HG02623 (cell line): ENCODE measurements around the gene CTIF.

ENCODE experiments used
- ATAC-seq: cut with Tn5 transposase; IDR thresholded peaks from one replicate; pipeline ENCODE4 v1.9.1; 2021; ENCODE audit warnings: moderate library complexity; ENCODE audit not compliant: unreplicated experiment

The CTIF gene

DNA sequence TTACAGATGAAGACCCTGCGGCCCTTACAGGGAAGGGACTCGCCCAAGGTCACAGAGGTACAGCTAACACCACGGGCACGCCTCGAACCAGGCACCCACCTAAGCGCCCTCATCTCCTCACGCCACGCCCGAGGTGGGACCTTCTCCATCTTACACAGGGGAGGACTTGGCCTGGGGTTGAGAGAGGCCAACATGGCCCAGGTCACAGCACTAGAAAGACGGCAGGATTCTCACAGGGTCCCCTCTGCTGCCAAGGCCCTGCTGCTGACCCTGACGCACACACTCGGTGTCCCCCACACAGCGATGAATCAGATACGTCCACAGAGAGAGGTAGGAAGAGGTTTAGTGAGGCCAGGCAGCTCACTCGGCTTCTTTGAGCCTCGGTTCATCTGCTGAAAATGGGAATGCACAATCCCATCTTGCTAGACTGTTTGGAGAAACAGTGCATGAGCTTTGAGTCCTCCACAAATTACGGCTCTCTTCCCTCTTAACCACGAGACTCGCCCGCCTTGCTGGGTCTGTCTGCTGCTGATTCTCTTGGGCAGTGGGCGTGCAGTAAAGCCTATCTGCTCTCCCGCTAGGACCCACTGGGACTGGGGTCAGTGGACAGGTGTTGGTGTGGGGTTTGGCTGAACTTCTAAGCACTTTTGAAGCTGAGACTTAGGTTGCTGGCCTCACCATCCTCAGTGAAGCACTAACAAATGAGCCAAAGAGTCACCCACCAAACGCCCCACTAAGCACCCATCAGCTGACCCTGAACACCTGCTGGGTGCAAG is 332.7 kb downstream of the CTIF start:
- ATAC-seq = no peak

GRCh38 chr18:48872234-48873145 is 333.7 kb downstream of the CTIF start:
- no peak for ATAC-seq

GRCh38 chr18:48874233-48874632 is 335.4 kb downstream of the CTIF start:
- ATAC-seq = no peak

DNA sequence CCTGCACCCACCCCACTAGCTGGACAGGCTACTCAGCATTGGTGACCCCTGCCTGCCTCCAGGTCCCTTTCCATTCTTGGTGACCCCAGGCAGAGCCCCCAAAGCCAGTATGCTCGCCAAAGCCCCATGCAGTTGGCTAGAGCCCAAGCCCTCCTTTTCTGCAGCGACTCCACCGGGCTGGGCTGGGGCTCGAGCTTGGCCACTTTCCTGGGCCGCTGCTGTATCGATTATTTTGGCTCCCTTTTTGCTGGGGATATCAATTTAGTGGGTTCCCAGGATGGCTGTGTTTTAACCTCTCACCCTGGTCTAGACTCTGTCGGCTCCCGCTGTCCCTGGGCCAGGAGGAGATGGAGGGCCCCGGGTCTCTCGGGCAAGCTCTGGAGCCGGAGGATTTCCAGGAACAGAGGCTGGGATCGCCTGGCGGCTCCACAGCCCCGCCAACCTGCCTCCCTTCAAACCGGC is 335.9 kb downstream of the CTIF start:
- ATAC-seq = no peak

DNA sequence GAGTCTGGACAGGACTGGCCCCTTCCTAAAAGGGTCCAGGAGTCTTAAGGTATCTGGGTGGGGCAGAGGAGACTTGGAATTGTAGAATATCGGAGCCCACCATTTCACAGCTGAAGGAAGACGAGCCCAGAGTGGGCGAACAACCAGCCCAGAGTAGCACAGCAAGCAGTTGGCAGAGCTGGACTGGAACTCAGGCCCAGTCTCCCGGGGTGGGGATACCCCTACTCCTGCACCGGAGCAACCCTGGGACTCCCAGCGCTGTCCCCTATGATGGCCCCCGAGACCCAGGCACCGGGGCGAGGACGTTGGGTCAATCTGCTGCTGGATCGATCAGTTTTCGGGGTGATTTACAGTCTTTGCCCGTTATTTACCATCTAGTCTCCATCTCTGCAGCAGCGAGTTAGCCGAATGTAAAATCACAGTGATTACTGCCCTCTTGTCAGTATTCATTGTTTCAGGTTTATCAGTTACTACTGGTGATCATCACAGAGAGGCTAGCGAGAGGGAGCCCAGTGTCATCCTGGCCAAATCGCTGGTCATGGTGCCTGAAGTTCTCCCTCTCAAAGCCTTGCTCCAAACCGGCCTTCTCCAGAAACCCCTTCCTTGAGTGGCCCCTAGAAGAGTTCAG is 336.6 kb downstream of the CTIF start:
- ATAC-seq = no peak

- ATAC-seq = no peak
These were observed 337.2 kb downstream of the CTIF start for GRCh38 chr18:48875942-48876511.

DNA sequence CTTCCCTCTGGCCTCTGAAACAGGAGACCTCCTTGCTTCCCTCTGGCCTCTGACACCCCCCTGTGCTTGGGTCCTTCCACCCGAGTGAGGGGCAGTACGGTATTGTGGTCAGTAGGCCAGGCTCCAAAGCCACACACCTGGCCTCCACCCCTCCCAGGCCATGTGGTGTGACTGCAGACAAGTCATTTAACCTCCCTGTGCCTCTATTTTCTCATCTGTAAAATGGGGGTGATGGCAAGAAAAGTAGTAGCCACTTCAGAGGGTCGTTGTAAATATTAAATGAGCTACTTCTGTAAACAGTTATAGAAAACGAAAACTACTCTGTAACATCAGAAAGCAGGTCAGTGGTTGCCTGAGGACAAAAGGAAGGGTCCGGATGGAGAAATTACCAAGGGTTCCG is 337.8 kb downstream of the CTIF start:
- ATAC-seq = no peak

DNA sequence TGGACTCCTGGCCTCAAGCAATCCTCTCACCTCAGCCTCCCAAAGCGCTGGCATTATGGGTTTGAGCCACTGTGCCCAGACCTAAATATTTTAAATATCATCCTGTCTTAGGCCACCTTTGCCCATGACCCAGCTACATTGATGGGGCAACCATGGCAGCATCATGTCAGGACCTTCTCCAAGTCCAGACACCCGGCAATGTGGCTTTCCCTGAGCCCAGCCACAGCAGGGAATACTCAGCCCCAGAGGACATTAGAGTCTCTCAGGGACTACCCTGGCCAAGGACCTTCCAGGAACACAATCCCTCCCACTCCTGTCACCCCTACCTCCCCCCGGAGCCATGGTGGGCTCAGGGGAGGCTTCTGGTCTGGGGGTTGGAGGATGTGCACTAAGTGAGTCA is 339.1 kb downstream of the CTIF start:
- no peak for ATAC-seq

DNA sequence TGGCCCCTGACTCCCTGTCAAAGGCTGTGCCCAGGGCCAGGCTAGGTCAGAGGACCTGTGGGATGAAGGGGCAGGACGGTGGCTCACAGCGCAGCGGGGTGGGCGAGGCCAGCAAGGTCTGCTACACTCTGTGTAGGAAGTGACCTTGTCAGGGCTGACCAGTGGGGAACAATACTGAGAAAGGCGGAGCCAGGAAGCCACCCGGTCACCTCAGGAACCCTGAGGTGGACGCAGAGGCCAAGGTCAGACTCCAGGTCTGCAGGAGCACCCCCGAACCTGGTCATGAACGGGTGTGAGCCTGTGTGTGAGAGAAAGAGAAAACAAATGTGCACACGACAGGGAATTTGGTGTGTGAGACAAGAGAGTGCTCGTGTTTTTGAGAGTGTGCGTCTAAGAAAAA is 339.6 kb downstream of the CTIF start:
- no peak for ATAC-seq

DNA sequence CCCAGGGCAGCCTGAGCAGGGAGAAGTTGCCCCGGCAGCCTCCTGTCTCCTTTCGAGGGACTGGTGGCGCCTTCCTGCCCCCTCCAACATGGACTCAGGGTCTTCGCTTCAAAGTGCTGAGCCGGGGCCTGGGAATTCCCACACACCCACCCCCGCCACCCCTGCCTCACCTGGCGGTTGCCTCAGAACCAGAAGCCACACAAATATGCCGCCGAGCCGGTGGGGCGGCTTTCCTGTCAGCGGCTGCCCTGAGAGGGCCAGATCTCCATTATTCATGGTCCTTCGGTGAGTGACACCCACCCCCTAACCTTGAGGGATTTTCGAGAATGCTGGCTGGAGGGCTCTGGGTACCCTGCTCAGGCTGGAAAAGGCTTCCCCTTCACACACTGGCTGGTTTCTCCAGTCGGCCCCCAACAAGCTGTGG is 340.2 kb downstream of the CTIF start:
- ATAC-seq = no peak

DNA sequence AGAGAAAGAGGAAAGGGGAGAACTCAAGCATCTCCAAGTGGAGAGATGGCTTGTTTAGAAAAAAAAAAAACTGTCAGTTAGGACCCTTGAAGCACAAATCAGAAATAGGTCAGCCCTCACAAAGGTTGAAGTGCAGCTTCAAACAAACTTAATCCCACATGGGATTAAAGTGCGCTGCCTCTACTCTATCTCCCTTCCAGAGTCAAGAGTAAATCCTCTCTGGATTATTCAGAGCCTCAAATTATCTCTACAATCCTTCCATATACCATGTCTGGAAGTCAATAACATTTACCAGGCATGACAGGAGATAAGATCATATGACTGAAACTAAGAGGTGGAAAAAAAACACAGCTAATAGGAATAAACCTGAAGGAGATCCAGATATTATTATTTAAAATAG is 342.1 kb downstream of the CTIF start:
- no peak for ATAC-seq

- ATAC-seq = no peak
These were observed 343.5 kb downstream of the CTIF start for GRCh38 chr18:48882379-48882778.

GRCh38 chr18:48884306-48884705 is 345.5 kb downstream of the CTIF start:
- ATAC-seq = no peak

- no peak for ATAC-seq
These were observed 345.9 kb downstream of the CTIF start for GRCh38 chr18:48884771-48885170.

GRCh38 chr18:48885266-48885923 is 346.6 kb downstream of the CTIF start:
- ATAC-seq = no peak

DNA sequence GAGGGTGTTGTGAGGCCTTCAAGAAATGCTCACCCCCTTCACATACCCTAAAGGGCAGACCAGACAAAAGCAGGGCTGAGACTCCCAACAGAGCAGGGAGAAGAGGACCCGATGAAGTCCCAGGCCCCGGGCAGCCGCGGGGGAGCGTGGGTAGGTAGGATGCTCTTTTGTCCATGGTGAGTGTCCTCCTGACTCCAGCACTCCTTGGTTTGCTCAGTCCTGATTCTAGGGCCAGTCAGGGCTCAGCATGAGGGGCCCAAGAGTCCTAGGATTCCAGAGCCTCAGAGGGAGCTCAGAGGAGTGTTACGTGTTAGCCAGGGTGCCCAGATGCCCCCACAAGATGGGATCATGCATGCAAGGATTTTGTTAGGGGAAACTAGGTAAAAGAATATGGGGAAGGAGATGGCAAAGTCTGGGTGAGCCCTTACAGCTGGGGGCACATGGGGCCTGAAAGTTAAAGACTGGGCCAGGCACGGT is 347.1 kb downstream of the CTIF start:
- ATAC-seq = no peak

GRCh38 chr18:48886520-48887293 is 347.9 kb downstream of the CTIF start:
- ATAC-seq = no peak

GRCh38 chr18:48887294-48887904 is 348.6 kb downstream of the CTIF start:
- ATAC-seq = no peak
